Activated T-cell treated with anti-CD3 and anti-CD28 coated beads for 4 hours (primary cell): ENCODE results near the gene TANK.
"Not testable (repeated sequence)": the region's sequence is repeated elsewhere in the genome, so short reads cannot be mapped to it uniquely, and the experiment has no call there.

Experiments used
- DNase-seq: peaks from one replicate; pipeline ENCODE4 v3.0.0-alpha.2; 2020

The TANK gene

GRCh38 chr2:161170377-161170776, 10.1 kb downstream of the TANK start:
- DNase-seq = no peak

GRCh38 chr2:161170958-161171932, 11.0 kb downstream of the TANK start:
- DNase-seq = no peak

GRCh38 chr2:161172901-161173540, 12.8 kb downstream of the TANK start:
- DNase-seq = no peak

- DNase-seq = no peak
Observed at GRCh38 chr2:161173541-161174194, 13.4 kb downstream of the TANK start.

- DNase-seq = no peak
Observed at GRCh38 chr2:161177969-161178368, 17.7 kb downstream of the TANK start.

- DNase-seq = no peak
Observed at GRCh38 chr2:161178756-161179155, 18.5 kb downstream of the TANK start.

- no peak for DNase-seq
Observed at GRCh38 chr2:161190050-161190449, 29.8 kb downstream of the TANK start.

GRCh38 chr2:161195602-161196001, 35.4 kb downstream of the TANK start:
- not testable (repeated sequence) for DNase-seq

- DNase-seq = no peak
Observed at GRCh38 chr2:161199912-161200701, 39.9 kb downstream of the TANK start.

- DNase-seq = no peak
Observed at GRCh38 chr2:161204846-161205245, 44.6 kb downstream of the TANK start.

- no peak for DNase-seq
Observed at GRCh38 chr2:161206471-161207032, 46.3 kb downstream of the TANK start.

- no peak for DNase-seq
Observed at GRCh38 chr2:161207941-161208340, 47.7 kb downstream of the TANK start.

- DNase-seq = no peak
Observed at GRCh38 chr2:161208527-161209139, 48.4 kb downstream of the TANK start.

- no peak for DNase-seq
Observed at GRCh38 chr2:161209902-161210301, 49.7 kb downstream of the TANK start.

- no peak for DNase-seq
Observed at GRCh38 chr2:161217597-161218185, 57.5 kb downstream of the TANK start.

- no peak for DNase-seq
Observed at GRCh38 chr2:161219211-161219610, 59.0 kb downstream of the TANK start.

- no peak for DNase-seq
Observed at GRCh38 chr2:161223139-161223732, 63.0 kb downstream of the TANK start.

GRCh38 chr2:161228511-161229240, 68.4 kb downstream of the TANK start:
- no peak for DNase-seq

GRCh38 chr2:161230959-161231358, 70.7 kb downstream of the TANK start:
- DNase-seq = no peak

GRCh38 chr2:161232571-161232970, 72.3 kb downstream of the TANK start:
- no peak for DNase-seq
